K562 (cell line): ENCODE measurements around the gene TMEM205. TPM values are rescaled to one million over a fixed set of nuclear protein-coding genes. Genes with fewer than 3 reads are reported as not detected.

Experiments used
- ARNT ChIP-seq, 2 experiments: fragments of 450-650 bp; IDR thresholded peaks; 2 replicates each; pipeline ENCODE4 v1.6.1; 2016; ENCODE audit warnings: mild to moderate bottlenecking in 1 of 2
- FIP1L1 ChIP-seq: fragments of 200-400 bp; formaldehyde crosslinking; IDR thresholded peaks from 2 replicates; pipeline ENCODE4 v1.6.1; 2018; ENCODE audit warnings: mild to moderate bottlenecking, low read depth, low read length; ENCODE audit not compliant: poor library complexity, severe bottlenecking
- FOXP1 ChIP-seq: sonication (generic); formaldehyde crosslinking; IDR thresholded peaks from 2 replicates; pipeline ENCODE4 v1.8.0; 2022; ENCODE audit warnings: mild to moderate bottlenecking, missing genetic modification reagents
- GATA2 ChIP-seq: sonication (generic); formaldehyde crosslinking; IDR thresholded peaks from 2 replicates; pipeline ENCODE4 v1.4.0; 2020; ENCODE audit warnings: mild to moderate bottlenecking, missing genetic modification reagents
- GTF2E2 ChIP-seq: fragments of 200-800 bp; sonication (Bioruptor generic); IDR thresholded peaks from 2 replicates; pipeline ENCODE4 v1.6.1; 2016; ENCODE audit warnings: missing genetic modification characterization, missing compliant biosample characterization
- HDAC6 ChIP-seq: IDR thresholded peaks from 2 replicates; pipeline ENCODE4 v1.6.1; 2012; ENCODE audit warnings: low read depth, mild to moderate bottlenecking, control low read depth, inconsistent platforms, low read length, moderate library complexity
- MAZ ChIP-seq, 2 experiments: fragments of 450-650 bp in 1 of 2; sonication (generic) in 1 of 2; formaldehyde crosslinking; IDR thresholded peaks in 1 of 2; conservative IDR thresholded peaks in 1 of 2; 2 replicates each; pipeline versions ENCODE4 v1.4.0 to v1.5.0; 2020; ENCODE audit warnings: mild to moderate bottlenecking in 1 of 2, missing genetic modification reagents in 1 of 2
- SREBF1 ChIP-seq: fragments of 150-350 bp; IDR thresholded peaks from 2 replicates; pipeline ENCODE4 v1.6.1; 2014; ENCODE audit warnings: antibody characterized with exemption, low read depth, low read length, borderline replicate concordance
- TAF9B ChIP-seq: fragments of 450-650 bp; IDR thresholded peaks from 2 replicates; pipeline ENCODE4 v1.6.1; 2018; ENCODE audit warnings: mild to moderate bottlenecking; ENCODE audit not compliant: partially characterized antibody
- TAL1 ChIP-seq: fragments of 450-650 bp; IDR thresholded peaks from 2 replicates; pipeline ENCODE4 v1.6.1; 2016; ENCODE audit warnings: mild to moderate bottlenecking
- polyA plus RNA-seq, 8 experiments: library from polyadenylated mRNA; depleted of rRNA in 4 of 8; stranded (reverse) in 5 of 8; unstranded in 3 of 8; fragments of >200 nt; fragmentation: Nextera tagmentation in 2 of 8; fragmentation: Illumina TruSeq in 1 of 8; extraction: Ambion mirVana in 2 of 8; extraction: Trizol in 1 of 8; gene quantifications; 2 replicates each; pipeline versions ENCODE4 v1.2.1 to v1.2.3, GENCODE V29; 2011 to 2014; ENCODE audit warnings: inconsistent platforms in 1 of 8, missing spikeins in 1 of 8
- total RNA-seq, 7 experiments: library from RNA; depleted of rRNA in 6 of 7; stranded (reverse); fragments of >200 nt in 6 of 7; fragmentation: Illumina TruSeq in 2 of 7; extraction: Trizol in 2 of 7; gene quantifications; 2 replicates each; pipeline versions ENCODE4 v1.2.1 to v1.2.3, GENCODE V29; 2011 to 2021; ENCODE audit warnings: low replicate concordance in 1 of 7
- TF ChIP-seq, protein P1 (sequence below): fragments of 450-650 bp; IDR thresholded peaks from 2 replicates; pipeline ENCODE4 v1.6.1; 2018; ENCODE audit not compliant: partially characterized antibody
- TF ChIP-seq, protein P2 (sequence below): sonication (generic); formaldehyde crosslinking; IDR thresholded peaks from 2 replicates; pipeline ENCODE4 v1.4.0; 2020; ENCODE audit warnings: mild to moderate bottlenecking, missing genetic modification reagents
- TF ChIP-seq, protein P3 (sequence below): sonication (generic); formaldehyde crosslinking; IDR thresholded peaks from 2 replicates; pipeline ENCODE4 v1.8.0; 2022; ENCODE audit warnings: mild to moderate bottlenecking, missing genetic modification reagents
- TF ChIP-seq, protein P4 (sequence below): IDR thresholded peaks from 2 replicates; pipeline ENCODE4 v1.6.1; 2011; ENCODE audit not compliant: insufficient read length; ENCODE audit errors: extremely low read depth
- TF ChIP-seq, protein P5 (sequence below): sonication (generic); formaldehyde crosslinking; IDR thresholded peaks from 2 replicates; pipeline ENCODE4 v1.8.0; 2022; ENCODE audit warnings: mild to moderate bottlenecking, missing genetic modification reagents
- TF ChIP-seq, protein P6 (sequence below): fragments of 250-450 bp; sonication (Bioruptor Pico); IDR thresholded peaks from 2 replicates; pipeline ENCODE4 v1.5.1; 2021; ENCODE audit warnings: mild to moderate bottlenecking

The TMEM205 gene
- total and polyA plus RNA-seq, 9 of the 15 experiments (the other 6 are each of a cell fraction or from before 2014, with no cell fraction given): 21.3 to 81.5 (median 44.1) TPM

DNA sequence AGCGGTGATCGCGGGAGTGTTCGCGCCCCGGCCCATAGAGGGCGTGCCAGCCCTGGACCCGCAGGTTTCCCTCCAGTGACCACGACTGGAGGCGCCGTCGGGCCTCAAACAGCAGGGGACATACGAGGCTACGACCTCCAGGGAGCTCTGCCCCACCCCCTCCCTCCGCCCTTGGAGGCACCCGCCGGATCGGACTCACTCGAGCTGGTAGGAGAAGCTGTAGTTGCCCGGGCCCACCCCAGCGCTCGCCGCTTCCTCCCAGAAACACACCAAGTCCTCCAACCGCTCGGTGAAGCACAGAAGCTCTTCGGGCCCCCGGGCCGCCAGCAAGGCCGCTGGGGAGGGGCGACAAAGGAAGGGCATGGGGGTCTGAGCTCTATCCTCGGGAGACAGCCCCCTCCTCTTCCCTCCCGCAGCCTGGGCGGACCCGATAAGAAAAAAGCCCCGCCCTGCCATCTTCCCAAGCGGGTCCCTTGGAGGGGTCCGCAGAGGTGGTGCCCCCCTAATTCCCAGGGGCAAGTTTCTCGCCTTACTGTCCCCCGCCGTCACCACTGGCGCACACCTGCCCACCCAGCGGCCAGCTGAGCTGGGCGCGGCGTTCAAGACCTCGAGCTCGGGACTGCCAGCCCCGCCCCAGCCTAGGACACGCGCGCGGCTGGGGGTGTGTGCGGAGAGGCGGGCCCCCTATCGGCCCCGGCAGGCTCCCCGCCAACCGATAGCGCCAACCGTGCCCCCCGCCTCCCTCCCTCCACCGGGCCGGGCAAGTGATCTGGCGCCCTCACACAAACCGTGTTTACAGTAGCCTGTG is 37.0 kb upstream of the TMEM205 start (continued):
- TF ChIP-seq GTF2E2 (no peak), TAF9B (no peak), HDAC6 (no peak), FOXP1 (CRISPR knock-in tag) (no peak), GATA2 (CRISPR knock-in tag) (peak; percentile 16; the same call in 1 of the 2 replicates), FIP1L1 (peak; percentile 87), ARNT (IDR thresholded peaks at IDR 0.05) (no peak), TAL1 (peak; percentile 48), SREBF1 (no peak), MAZ (CRISPR knock-in tag; conservative IDR thresholded peaks at IDR 0.05 in 1 of 2, IDR thresholded peaks at IDR 0.05 in 1 of 2) (peak; percentile 53 to 86)
- TF ChIP-seq, protein P1, sequence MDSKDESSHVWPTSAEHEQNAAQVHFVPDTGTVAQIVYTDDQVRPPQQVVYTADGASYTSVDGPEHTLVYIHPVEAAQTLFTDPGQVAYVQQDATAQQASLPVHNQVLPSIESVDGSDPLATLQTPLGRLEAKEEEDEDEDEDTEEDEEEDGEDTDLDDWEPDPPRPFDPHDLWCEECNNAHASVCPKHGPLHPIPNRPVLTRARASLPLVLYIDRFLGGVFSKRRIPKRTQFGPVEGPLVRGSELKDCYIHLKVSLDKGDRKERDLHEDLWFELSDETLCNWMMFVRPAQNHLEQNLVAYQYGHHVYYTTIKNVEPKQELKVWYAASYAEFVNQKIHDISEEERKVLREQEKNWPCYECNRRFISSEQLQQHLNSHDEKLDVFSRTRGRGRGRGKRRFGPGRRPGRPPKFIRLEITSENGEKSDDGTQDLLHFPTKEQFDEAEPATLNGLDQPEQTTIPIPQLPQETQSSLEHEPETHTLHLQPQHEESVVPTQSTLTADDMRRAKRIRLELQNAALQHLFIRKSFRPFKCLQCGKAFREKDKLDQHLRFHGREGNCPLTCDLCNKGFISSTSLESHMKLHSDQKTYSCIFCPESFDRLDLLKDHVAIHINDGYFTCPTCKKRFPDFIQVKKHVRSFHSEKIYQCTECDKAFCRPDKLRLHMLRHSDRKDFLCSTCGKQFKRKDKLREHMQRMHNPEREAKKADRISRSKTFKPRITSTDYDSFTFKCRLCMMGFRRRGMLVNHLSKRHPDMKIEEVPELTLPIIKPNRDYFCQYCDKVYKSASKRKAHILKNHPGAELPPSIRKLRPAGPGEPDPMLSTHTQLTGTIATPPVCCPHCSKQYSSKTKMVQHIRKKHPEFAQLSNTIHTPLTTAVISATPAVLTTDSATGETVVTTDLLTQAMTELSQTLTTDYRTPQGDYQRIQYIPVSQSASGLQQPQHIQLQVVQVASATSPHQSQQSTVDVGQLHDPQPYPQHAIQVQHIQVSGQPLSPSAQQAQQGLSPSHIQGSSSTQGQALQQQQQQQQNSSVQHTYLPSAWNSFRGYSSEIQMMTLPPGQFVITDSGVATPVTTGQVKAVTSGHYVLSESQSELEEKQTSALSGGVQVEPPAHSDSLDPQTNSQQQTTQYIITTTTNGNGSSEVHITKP: peak; percentile 27
- TF ChIP-seq, protein P2, sequence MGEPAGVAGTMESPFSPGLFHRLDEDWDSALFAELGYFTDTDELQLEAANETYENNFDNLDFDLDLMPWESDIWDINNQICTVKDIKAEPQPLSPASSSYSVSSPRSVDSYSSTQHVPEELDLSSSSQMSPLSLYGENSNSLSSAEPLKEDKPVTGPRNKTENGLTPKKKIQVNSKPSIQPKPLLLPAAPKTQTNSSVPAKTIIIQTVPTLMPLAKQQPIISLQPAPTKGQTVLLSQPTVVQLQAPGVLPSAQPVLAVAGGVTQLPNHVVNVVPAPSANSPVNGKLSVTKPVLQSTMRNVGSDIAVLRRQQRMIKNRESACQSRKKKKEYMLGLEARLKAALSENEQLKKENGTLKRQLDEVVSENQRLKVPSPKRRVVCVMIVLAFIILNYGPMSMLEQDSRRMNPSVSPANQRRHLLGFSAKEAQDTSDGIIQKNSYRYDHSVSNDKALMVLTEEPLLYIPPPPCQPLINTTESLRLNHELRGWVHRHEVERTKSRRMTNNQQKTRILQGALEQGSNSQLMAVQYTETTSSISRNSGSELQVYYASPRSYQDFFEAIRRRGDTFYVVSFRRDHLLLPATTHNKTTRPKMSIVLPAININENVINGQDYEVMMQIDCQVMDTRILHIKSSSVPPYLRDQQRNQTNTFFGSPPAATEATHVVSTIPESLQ (CRISPR knock-in tag): peak; percentile 65; the same call in 1 of the 2 replicates
- TF ChIP-seq, protein P3, sequence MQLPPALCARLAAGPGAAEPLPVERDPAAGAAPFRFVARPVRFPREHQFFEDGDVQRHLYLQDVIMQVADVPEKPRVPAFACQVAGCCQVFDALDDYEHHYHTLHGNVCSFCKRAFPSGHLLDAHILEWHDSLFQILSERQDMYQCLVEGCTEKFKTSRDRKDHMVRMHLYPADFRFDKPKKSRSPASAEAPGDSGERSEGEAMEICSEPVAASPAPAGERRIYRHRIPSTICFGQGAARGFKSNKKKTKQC (CRISPR knock-in tag): peak; percentile 86; the same call in 1 of the 2 replicates
- TF ChIP-seq, protein P4, sequence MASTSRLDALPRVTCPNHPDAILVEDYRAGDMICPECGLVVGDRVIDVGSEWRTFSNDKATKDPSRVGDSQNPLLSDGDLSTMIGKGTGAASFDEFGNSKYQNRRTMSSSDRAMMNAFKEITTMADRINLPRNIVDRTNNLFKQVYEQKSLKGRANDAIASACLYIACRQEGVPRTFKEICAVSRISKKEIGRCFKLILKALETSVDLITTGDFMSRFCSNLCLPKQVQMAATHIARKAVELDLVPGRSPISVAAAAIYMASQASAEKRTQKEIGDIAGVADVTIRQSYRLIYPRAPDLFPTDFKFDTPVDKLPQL: no peak
- TF ChIP-seq, protein P5, sequence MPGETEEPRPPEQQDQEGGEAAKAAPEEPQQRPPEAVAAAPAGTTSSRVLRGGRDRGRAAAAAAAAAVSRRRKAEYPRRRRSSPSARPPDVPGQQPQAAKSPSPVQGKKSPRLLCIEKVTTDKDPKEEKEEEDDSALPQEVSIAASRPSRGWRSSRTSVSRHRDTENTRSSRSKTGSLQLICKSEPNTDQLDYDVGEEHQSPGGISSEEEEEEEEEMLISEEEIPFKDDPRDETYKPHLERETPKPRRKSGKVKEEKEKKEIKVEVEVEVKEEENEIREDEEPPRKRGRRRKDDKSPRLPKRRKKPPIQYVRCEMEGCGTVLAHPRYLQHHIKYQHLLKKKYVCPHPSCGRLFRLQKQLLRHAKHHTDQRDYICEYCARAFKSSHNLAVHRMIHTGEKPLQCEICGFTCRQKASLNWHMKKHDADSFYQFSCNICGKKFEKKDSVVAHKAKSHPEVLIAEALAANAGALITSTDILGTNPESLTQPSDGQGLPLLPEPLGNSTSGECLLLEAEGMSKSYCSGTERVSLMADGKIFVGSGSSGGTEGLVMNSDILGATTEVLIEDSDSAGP: 0 out of 2 replicates have a peak, but pooled peaks have one; percentile 9
- TF ChIP-seq, protein P6, sequence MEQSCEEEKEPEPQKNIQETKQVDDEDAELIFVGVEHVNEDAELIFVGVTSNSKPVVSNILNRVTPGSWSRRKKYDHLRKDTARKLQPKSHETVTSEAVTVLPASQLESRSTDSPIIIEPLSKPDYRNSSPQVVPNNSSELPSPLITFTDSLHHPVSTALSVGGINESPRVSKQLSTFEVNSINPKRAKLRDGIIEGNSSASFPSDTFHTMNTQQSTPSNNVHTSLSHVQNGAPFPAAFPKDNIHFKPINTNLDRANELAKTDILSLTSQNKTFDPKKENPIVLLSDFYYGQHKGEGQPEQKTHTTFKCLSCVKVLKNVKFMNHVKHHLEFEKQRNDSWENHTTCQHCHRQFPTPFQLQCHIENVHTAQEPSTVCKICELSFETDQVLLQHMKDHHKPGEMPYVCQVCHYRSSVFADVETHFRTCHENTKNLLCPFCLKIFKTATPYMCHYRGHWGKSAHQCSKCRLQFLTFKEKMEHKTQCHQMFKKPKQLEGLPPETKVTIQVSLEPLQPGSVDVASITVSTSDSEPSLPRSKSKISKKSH (CRISPR knock-in tag): no peak
